B cell (primary cell): ENCODE data around the gene PSMD2. TPM values are rescaled to one million over a fixed set of nuclear protein-coding genes. Genes with fewer than 3 reads are reported as not detected.

Experiments
- ATAC-seq: fragments of 200-7000 bp; cut with Tn5 transposase; one replicate; pipeline ENCODE4 v1.10.0; 2021; ENCODE audit warnings: low read depth, mild to moderate bottlenecking, moderate number of reproducible peaks, moderate library complexity
- CTCF ChIA-PET: fragments of 350-600 bp; sonication (Branson Sonifier 250); formaldehyde crosslinking; loops from one replicate; lab custom pipeline; 2021; ENCODE audit warnings: antibody characterized with exemption, inconsistent platforms; lab: Charles Lee
- POLR2A ChIA-PET: fragments of 350-600 bp; sonication (Branson Sonifier 250); formaldehyde crosslinking; loops from one replicate; lab custom pipeline; 2021; ENCODE audit warnings: antibody characterized with exemption; lab: Charles Lee
- DNase-seq: peaks from one replicate; pipeline ENCODE4 v3.0.0; 2013
- H2AFZ ChIP-seq: 2 replicates; pipeline ENCODE4 v1.6.1; 2012; ENCODE audit warnings: mild to moderate bottlenecking, low read depth, low read length; ENCODE audit not compliant: insufficient read depth, poor library complexity, severe bottlenecking
- H3K27ac ChIP-seq, 2 donors: 1 replicate in 1 of 2; 2 replicates in 1 of 2; pipeline ENCODE4 v1.5.1; 2012 to 2013; ENCODE audit warnings: low read length in 2 of 2, mild to moderate bottlenecking in 2 of 2, moderate library complexity in 1 of 2
- H3K27me3 ChIP-seq, 4 experiments: fragments of 200-600 bp in 1 of 4; sonication (generic) in 1 of 4; replicated peaks in 1 of 4; 1 replicate in 2 of 4; 2 replicates in 2 of 4; pipeline versions ENCODE4 v1.6.1 to v1.7.0; 2013 to 2016; ENCODE audit warnings: low read length in 3 of 4, mild to moderate bottlenecking in 2 of 4, mixed read lengths in 1 of 4, moderate library complexity in 1 of 4; ENCODE audit not compliant: insufficient read depth in 4 of 4, control insufficient read depth in 3 of 4; ENCODE audit errors: control extremely low read depth in 1 of 4
- H3K36me3 ChIP-seq, 2 experiments: replicated peaks in 1 of 2; 1 replicate in 1 of 2; 2 replicates in 1 of 2; pipeline versions ENCODE4 v1.6.1 to v1.7.1; 2013; ENCODE audit warnings: low read length in 1 of 2; ENCODE audit not compliant: insufficient read depth in 2 of 2, control insufficient read depth in 1 of 2; ENCODE audit errors: control extremely low read depth in 1 of 2, extremely low read depth in 1 of 2
- H3K4me1 ChIP-seq, 2 donors: fragments of 200-600 bp in 1 of 2; sonication (generic) in 1 of 2; 1 replicate in 1 of 2; 2 replicates in 1 of 2; pipeline versions ENCODE4 v1.5.1 to v1.6.1; 2013 to 2017; ENCODE audit warnings: low read length in 2 of 2; ENCODE audit not compliant: control insufficient read depth in 2 of 2, insufficient read depth in 2 of 2
- H3K4me2 ChIP-seq: replicated peaks from 2 replicates; pipeline ENCODE3; 2012; ENCODE audit warnings: mild to moderate bottlenecking, low read depth, low read length; ENCODE audit not compliant: poor library complexity, severe bottlenecking
- H3K4me3 ChIP-seq, 5 experiments: fragments of 200-600 bp in 1 of 5; sonication (generic) in 1 of 5; 1 replicate in 3 of 5; 2 replicates in 2 of 5; pipeline versions ENCODE4 v1.5.1 to v1.7.0; 2011 to 2016; ENCODE audit warnings: low read length in 4 of 5, mild to moderate bottlenecking in 4 of 5, low read depth in 2 of 5, control low read depth in 1 of 5, moderate library complexity in 1 of 5; ENCODE audit not compliant: insufficient read depth in 1 of 5; ENCODE audit errors: control extremely low read depth in 1 of 5, extremely low read depth in 1 of 5
- H3K79me2 ChIP-seq: fragments of 200-600 bp; sonication (generic); one replicate; pipeline ENCODE4 v1.6.0; 2016; ENCODE audit warnings: low read length; ENCODE audit not compliant: control insufficient read depth, insufficient read depth
- H3K9ac ChIP-seq: fragments of 200-600 bp; sonication (generic); 2 replicates; pipeline ENCODE4 v1.6.1; 2017; ENCODE audit warnings: mild to moderate bottlenecking, low read length, moderate library complexity
- H3K9me3 ChIP-seq, 3 donors: one replicate each; pipeline versions ENCODE4 v1.6.1 to v1.7.1; 2013; ENCODE audit warnings: low read length in 2 of 3; ENCODE audit not compliant: control insufficient read depth in 2 of 3, insufficient read depth in 1 of 3; ENCODE audit errors: control extremely low read depth in 1 of 3
- H4K20me1 ChIP-seq: 2 replicates; pipeline ENCODE4 v1.6.0; 2012; ENCODE audit warnings: mild to moderate bottlenecking, low read length; ENCODE audit not compliant: insufficient read depth, control insufficient read depth, poor library complexity, severe bottlenecking
- H3K27ac Mint-ChIP-seq: one replicate; pipeline ENCODE4 v1.8.0; 2021; ENCODE audit warnings: mixed read lengths
- H3K27me3 Mint-ChIP-seq: one replicate; pipeline ENCODE4 v1.8.0; 2021; ENCODE audit warnings: mixed read lengths
- H3K4me1 Mint-ChIP-seq: one replicate; pipeline ENCODE4 v1.8.0; 2021; ENCODE audit warnings: mixed read lengths
- H3K4me3 Mint-ChIP-seq: one replicate; pipeline ENCODE4 v1.8.0; 2021; ENCODE audit warnings: mixed read lengths
- H3K9me3 Mint-ChIP-seq: one replicate; pipeline ENCODE4 v1.8.0; 2022; ENCODE audit warnings: mixed read lengths; ENCODE audit not compliant: insufficient read depth
- CTCF ChIP-seq: fragments of 200-600 bp; IDR thresholded peaks from one replicate; pipeline ENCODE4 v1.8.0; 2022; ENCODE audit warnings: antibody characterized with exemption, mild to moderate bottlenecking
- EZH2 ChIP-seq: IDR thresholded peaks from 2 replicates; pipeline ENCODE4 v1.6.1; 2012; ENCODE audit warnings: borderline replicate concordance, low read depth, mild to moderate bottlenecking, moderate library complexity, low read length; ENCODE audit not compliant: insufficient read depth, poor library complexity, severe bottlenecking
- WGBS: methylation state at CpG from one replicate; pipeline ENCODE4 v1.1.5; 2013; ENCODE audit warnings: missing lambda C conversion rate; ENCODE audit not compliant: insufficient coverage; 5-methylcytosine and 5-hydroxymethylcytosine counted together
- intact Hi-C: fragments of 100-400 bp; cut with micrococcal nuclease; formaldehyde crosslinking; loops from one replicate; pipeline ENCODE4 v1.10.0; 2022
- polyA plus RNA-seq: library from polyadenylated mRNA; depleted of rRNA; stranded (reverse); fragments of >200 nt; gene quantifications from 2 replicates; pipeline ENCODE4 v1.2.3, GENCODE V29; 2012
- total RNA-seq, 2 donors: library from RNA; stranded (reverse); fragments of 120-200 nt in 1 of 2; gene quantifications; 1 replicate in 1 of 2; 2 replicates in 1 of 2; pipeline versions ENCODE4 v1.2.3 to v1.2.4, GENCODE V29; 2013 to 2022

PSMD2 gene
- total and polyA plus RNA-seq, 2 donors (not counting 1 experiment from before 2014, with no cell fraction given), result 79.4 to 140 TPM

- no peaks in the 10 kb centered on the region for H3K27me3 ChIP-seq
Observed at GRCh38 chr3:184317201-184317600, 18.2 kb downstream of the PSMD2 start.

GRCh38 chr3:184320104-184320445, 21.0 kb downstream of the PSMD2 start:
- ChIA-PET POLR2A (interaction anchor here (0.6 kb wide), 1 partner anchor 48 kb away, joined by 7 read pairs; no protein-coding TSS in a partner anchor), CTCF (interaction anchor here (0.8 to 1.3 kb wide), 2 partner anchors 17 to 222 kb away, joined by 3 read pairs; no protein-coding TSS in a partner anchor)
- no peaks in the 10 kb centered on the region for H3K27me3 ChIP-seq
- peaks cover 22% of the 10 kb centered on the region for H3K79me2 ChIP-seq
- H3K36me3 ChIP-seq, result peaks cover 2 to 67% of the 10 kb centered on the region in 2 experiments
- peaks cover 77% of the 10 kb centered on the region for H4K20me1 ChIP-seq
- no peaks in the 10 kb centered on the region for H3K9me3 Mint-ChIP-seq
- DNase-seq (no peak), ATAC-seq (no peak)
- no peak overlapping the region for H3K4me2 ChIP-seq
- H3K4me3 ChIP-seq, result no peak overlapping the region
- H3K4me1 Mint-ChIP-seq, result peaks cover 29% of the 10 kb centered on the region
- H3K4me1 ChIP-seq, result peaks cover 13 to 17% of the 10 kb centered on the region in 2 donors
- intact Hi-C loops, result no loop called here
- H3K9ac ChIP-seq, result no peak overlapping the region
- TF ChIP-seq CTCF (no peak), EZH2 (no peak)
- 62% methylated on average over 4 of the region's 4 CpGs for WGBS
- no peak overlapping the region for H3K27ac Mint-ChIP-seq
- H3K4me3 Mint-ChIP-seq, result no peak overlapping the region
- no peaks in the 10 kb centered on the region for H3K9me3 ChIP-seq
- no peaks in the 10 kb centered on the region for H3K27me3 Mint-ChIP-seq
- H2AFZ ChIP-seq, result no peak overlapping the region
- H3K27ac ChIP-seq, result no peak overlapping the region

More at GRCh38 chr3:184317201-184317600, 18.2 kb downstream of the PSMD2 start:
- Histone ChIP-seq H3K4me3 (no peak overlapping the region), H3K9ac (no peak overlapping the region), H4K20me1 (peaks cover 67% of the 10 kb centered on the region), H2AFZ (no peak overlapping the region), H3K79me2 (peaks cover 24% of the 10 kb centered on the region), H3K4me1 (peaks cover 13 to 23% of the 10 kb centered on the region in 2 donors), H3K4me2 (no peak overlapping the region), H3K27ac (no peak overlapping the region), H3K9me3 (no peaks in the 10 kb centered on the region), H3K36me3 (peaks cover 0 to 40% of the 10 kb centered on the region in 2 experiments)
- intact Hi-C loops, result no loop called here
- peak overlapping the region; percentile 16 for H3K4me3 Mint-ChIP-seq
- ATAC-seq (no peak), DNase-seq (no peak)
- peaks cover 31% of the 10 kb centered on the region for H3K4me1 Mint-ChIP-seq
- no peaks in the 10 kb centered on the region for H3K9me3 Mint-ChIP-seq
- no peak overlapping the region for H3K27ac Mint-ChIP-seq
- ChIA-PET CTCF (no interaction called here), POLR2A (no interaction called here)
- WGBS, result 87% methylated on average over 4 of the region's 5 CpGs
- TF ChIP-seq CTCF, result no peak
- TF ChIP-seq EZH2, result no peak
- no peaks in the 10 kb centered on the region for H3K27me3 Mint-ChIP-seq
